HG03159 (cell line): Measurements from ENCODE around the gene TMPRSS13.
"Not testable (repeated sequence)": the region's sequence is repeated elsewhere in the genome, so short reads cannot be mapped to it uniquely, and the experiment has no call there.

Experiments
- ATAC-seq: cut with Tn5 transposase; IDR thresholded peaks from one replicate; pipeline ENCODE4 v1.9.1; 2021; ENCODE audit warnings: mild to moderate bottlenecking, moderate library complexity; ENCODE audit not compliant: unreplicated experiment

TMPRSS13 gene

GRCh38 chr11:117931331-117931950, 2.2 kb upstream of the TMPRSS13 start:
- ATAC-seq, result no peak

GRCh38 chr11:117930668-117931330, 1.6 kb upstream of the TMPRSS13 start:
- ATAC-seq, result no peak

- ATAC-seq, result no peak
These were observed 841 bp upstream of the TMPRSS13 start for GRCh38 chr11:117929916-117930570.

DNA sequence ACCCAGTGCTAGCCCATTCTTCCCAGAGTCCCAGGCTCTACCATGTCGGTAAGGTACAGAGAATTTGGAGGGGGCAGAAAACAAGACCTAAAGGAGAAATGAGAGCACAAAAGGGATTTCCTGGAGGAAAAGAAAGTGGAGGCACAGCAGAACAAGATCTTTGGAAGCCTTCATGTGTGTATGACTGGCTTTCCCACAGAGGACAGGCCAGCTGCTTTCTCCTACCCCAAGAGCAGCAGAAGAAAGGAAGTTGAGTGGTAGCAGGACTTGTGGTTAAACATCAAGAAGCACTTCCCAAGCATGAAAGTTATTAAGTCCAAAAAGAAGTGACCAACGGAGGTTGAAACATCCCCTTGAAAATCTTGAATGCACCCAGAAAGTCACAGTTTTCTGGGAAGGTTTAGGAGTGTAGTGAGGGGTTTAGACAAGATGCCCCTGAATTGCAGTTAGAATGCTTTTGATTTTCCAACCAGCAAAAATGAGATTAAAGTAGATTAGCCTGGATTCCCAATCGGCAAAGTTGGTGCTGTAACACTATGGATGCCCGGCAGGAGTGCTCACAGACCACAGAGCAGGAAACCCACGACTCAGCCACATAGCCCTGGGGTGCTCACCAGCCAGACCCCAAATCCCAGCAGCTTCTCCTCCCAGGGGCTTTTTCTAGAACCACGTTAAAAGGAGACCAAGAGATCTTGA, 608 bp downstream of the TMPRSS13 start:
- ATAC-seq, result no peak

DNA sequence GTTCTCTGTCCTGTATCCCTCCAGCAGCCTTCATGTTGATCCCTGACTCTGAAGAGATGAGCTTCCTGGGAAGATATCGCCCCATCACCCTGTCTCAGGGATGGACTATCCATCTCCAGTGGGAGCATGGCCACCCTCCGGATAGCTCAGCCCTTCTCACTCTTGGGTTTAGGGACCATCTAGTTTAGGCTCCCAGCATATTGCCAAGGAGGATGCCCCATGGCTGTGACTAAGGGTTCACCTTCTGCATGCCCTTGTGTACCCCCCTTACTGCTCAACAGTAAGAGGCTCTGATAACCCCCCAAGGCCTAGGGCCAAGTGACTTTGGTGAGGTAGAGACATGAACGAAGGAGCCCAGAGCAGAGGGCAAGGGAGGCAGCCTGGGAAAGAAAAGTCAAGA, 1.3 kb downstream of the TMPRSS13 start:
- ATAC-seq, result no peak

DNA sequence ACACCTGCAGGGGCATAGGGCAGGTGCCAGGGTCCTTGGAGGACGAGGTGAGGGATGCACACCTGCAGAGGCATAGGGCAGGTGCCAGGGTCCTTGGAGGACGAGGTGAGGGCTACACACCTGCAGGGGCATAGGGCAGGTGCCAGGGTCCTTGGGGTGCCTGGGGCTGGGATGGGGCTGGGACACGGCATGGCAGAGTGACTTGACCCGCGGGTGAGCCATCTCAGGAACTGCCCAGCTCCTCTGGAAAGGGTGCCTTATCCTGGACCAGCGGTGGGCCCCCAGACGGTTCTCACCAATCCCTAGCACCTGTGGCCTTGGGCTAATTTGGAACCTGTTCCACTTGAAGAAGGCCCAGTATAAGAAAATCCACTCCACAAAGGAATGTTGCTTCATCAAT, 3.0 kb downstream of the TMPRSS13 start:
- ATAC-seq, result not testable (repeated sequence)

DNA sequence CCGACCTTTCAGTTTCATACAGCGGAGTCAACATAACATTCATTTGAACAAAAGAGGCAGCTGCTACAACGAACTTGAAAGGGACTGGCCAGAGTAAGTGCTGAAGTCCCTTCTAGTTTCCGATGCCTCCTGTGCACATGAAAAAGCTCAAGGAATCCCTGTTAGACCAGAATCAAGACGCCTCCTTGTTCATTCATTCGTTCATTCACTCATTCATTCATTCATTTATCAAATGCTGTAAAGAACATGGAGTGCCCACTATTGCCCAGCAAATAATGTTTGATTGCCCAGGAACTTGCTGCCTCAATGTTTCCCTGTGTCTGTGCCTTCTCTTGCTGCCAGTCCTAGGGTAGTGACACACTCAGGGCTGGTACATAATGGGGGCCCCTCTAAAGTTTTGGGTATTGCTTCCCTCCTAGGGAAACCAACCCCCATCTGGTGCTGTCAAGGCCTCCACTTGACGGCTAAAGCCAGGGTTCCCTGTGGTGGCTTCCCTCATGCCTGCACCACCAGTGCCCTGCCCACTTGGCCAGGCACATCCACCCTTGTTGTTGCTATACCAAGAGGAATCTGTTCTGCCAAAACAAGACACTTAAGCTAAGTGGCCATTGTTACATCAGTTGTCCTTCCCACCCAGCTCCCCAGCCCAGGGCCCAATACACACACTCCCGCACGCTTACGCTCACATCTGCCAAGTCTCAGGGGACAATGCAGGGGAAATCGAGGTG, 3.8 kb downstream of the TMPRSS13 start:
- no peak for ATAC-seq

DNA sequence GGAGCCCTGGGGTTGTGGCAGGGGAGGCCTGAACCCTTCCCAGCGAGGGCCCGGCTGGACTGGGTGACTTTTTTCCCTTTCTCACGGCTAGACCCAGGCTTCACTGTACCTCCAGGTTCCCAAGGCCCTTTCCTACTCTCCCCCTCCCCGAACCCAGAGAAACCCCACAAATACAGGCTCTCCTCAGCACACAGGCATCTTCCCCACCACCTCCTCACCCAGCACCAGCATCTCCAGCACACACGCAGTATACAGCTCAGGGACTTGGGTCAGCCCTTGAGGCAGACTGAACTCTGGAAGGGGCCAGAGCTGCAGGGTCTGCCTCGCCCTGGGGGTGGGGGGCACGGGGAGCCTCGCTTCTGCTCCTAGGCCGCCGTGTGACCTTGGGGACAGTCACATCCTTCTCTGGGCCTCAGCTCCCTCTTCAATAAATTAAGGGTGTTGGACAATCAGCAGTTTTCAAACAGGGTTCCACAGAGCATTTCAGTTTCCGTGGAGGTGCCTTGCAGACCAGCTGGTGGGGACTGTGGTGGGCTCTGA, 4.5 kb downstream of the TMPRSS13 start:
- no peak for ATAC-seq

DNA sequence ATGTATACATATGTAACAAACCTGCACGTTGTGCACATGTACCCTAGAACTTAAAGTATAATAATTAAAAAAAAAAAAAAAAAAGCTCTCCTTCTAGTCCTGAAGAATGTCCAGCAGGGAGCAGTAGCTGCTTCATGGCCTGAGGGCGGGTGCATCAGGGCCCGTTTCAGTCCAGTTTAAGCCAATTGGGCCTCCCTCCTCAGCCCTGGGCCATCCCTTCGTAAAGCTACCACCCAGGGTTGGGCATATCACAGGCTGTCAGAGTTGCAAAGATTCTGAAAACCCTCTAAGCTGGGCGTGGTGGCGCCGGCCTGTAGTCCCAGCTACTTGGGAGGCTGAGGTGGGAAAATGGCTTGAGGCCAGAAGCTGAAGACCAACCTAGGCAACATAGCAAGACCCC, 5.4 kb downstream of the TMPRSS13 start:
- no peak for ATAC-seq

GRCh38 chr11:117923275-117923674, 5.9 kb downstream of the TMPRSS13 start:
- no peak for ATAC-seq

DNA sequence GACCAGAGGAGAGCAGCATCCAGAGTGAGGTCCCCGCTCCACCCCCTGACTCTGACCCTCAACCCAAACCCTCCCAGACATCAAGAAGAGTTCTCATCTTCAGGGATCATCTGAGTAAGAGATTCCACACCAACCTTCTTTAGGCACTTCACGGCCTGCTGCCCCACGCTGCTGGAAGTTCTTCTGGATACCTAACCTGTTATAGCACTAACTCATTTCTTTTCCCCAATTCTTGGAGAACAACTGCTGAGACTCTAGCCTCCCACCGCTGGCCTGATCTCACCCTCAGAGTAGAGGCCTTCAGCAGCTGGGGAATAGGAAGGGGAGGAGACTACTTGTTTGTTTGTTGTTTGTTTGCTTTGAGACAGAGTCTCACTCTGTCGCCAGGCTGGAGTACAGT, 7.3 kb downstream of the TMPRSS13 start:
- ATAC-seq, result no peak

DNA sequence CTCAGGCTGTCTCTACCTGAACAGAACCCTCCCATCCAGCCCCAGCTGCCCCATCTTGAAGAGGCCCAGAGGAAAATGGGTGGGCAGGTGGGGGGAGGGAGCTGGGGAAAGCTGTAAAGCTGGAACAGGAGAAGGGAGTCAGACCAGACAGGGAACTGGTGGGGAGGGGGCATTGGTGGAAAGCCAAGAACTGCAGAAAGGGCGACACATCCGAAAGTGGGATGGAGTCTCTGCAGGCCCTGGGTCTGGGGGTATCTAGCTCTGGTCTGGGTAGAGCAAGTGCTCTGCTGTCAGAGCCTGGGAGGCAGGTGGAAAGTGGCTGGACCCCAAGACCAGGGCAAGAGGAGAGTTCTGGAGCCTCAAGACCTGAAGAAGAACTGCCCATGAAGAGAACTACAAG, 7.7 kb downstream of the TMPRSS13 start:
- no peak for ATAC-seq

DNA sequence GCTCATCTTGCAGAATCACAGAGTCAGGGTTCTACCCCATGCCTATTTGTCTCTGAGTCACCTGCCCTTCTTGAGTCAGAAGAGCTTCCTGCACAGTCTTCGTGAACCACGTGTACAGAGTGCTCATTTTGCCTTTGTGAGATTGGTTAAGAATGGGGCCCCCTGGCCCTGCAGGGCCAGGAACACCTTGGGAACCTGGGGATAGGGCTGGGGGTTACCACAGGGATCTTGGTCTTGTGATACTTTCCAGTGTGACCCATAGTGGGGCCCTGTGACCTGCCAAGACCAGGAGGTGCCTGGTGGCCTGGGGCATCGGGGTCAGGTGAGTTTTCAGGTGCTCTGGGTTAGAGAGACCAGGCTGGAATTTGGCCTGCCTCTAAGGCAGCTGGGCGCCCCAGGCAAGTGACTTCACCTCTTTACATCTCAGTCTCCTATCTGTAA, 9.4 kb downstream of the TMPRSS13 start:
- ATAC-seq, result no peak

DNA sequence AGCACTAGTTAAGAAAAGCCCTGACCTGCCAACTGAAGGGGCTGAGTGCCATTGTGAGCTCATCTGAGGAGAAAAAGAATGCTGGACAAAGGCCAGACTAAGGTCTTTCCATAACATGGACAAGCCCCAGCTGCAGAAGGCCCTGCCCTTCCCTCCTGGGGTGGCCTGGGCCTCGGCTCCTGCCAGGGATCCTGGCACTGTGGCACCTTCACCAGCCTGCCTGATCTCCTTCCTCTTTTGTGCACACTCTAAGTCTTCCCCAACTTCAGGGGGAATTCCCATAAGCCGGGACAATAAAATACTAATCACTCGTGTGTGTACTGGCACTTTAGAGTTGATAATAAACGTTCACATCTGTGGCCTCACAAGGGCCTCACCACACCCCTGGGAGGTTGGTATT, 9.9 kb downstream of the TMPRSS13 start:
- ATAC-seq, result no peak

- ATAC-seq, result no peak
These were observed 10.6 kb downstream of the TMPRSS13 start for GRCh38 chr11:117918366-117919255.

DNA sequence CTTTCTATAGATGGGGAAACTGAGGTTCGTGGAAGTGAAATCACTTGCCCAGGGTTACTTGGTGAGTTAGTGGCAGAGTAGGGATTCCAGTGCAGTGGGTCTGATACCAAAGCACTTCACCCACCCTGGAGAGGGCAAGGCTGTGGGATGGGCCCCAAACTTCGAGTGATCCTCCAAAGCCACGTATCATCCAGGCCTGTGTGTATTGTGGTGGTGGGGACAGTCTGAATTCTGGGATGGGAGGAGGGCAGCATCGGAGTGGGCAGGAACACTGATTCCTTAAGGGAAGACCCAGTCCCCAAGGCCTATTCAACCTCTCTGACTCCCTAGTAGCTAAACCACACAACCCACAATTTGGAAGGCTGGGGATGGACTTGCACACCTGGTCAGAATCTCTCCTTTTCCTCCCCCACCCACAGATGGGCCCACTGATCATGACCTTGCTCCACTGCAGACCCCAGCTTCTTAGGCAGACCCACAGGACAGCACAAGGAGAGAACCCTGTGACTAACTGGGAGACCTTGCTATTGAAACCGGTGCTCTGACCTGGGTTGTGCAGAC, 11.5 kb downstream of the TMPRSS13 start:
- ATAC-seq, result no peak

DNA sequence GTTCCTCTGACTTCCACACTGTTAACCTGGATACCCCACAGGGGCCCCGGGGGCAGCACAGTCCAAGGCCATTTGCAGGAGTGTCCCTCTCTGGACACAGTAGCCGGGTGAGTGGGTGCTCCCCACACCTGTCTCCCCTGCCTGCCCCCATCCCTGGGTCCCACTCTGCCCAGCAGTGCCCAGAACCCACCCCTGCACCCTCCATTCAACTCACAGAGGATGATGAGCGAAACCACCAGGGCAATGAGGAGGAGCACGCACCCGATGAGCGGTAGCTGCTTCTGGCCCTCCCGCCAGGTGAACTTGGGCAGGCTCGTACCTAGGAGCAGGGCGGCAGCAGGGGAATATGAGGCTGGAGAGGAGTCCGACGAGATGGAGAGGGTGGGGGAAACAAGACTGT, 12.2 kb downstream of the TMPRSS13 start:
- ATAC-seq, result no peak

GRCh38 chr11:117915672-117916235, 13.4 kb downstream of the TMPRSS13 start:
- no peak for ATAC-seq

GRCh38 chr11:117914991-117915618, 14.1 kb downstream of the TMPRSS13 start:
- ATAC-seq, result no peak
